Melanocyte of skin (primary cell): ENCODE measurements around the gene PNLDC1. TPM values are rescaled to one million over a fixed set of nuclear protein-coding genes. Genes with fewer than 3 reads are reported as not detected.

Source experiments
- small RNA-seq, 2 donors: library from RNA; depleted of rRNA; stranded (forward); fragments of <200 nt; gene quantifications; one replicate each; pipeline ENCODE3, GENCODE V24; 2012
- total RNA-seq, 2 donors: library from RNA; depleted of rRNA; stranded (reverse); fragments of >200 nt; gene quantifications; 2 replicates each; pipeline ENCODE4 v1.2.3, GENCODE V29; 2012

Gene PNLDC1, protein sequence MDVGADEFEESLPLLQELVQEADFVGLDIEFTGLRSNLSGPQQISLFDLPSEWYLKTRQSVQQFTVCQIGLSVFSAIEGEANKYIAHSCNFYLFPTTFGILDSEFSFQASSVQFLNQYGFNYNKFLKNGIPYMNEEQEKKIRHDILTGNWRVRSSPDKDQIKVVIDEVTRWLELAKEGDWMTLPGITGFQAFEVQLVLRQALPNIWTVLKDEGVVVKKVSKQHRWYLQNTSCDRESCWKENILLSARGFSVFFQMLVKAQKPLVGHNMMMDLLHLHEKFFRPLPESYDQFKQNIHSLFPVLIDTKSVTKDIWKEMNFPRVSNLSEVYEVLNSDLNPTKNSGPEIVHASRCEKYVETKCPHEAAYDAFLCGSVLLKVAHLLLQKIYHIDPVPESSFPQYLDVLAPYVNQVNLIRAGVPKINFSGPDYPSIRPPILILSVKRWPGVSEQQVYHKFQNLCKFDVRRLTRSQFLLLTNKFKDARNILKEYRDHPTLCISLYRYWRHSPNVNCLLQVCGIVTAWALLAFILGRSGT
- total RNA-seq, result not detected

DNA sequence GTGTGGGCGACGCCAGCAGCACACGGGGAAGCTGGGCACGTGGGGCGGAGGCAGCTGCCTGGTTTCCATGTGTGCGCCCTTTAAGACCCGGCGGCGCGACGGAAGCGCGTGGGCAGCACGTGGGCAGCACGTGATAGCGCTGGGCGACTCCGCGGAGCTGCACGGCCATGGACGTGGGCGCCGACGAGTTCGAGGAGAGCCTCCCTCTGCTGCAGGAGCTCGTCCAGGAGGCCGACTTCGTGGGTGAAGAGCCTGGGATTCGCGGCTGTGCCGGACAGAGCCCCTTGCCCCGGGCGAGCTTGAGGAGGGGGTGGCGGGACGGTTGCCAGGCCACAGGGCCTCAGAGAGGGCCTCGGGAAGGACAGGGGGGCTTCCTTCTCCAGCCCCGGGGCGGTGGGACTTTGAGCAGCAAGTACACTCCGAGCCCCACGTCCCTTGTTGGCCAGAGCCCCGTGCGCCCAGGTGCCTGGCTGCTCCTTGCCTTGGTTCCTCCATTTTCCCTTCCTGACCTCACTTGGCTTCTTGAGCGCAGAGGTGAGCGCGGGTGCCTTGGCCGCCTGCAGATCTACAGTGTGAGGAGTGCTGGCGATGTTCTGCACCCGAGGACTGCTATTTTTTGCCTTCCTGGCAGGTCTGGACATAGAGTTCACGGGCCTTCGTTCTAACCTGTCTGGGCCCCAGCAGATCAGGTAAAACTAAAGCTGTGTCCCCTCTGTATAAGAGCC lies at the start of gene PNLDC1:
PNLDC1 (plus strand) TSS at position 136 of the 725 bp plus-strand sequence; CDS start at position 168, 32 bp downstream.

DNA sequence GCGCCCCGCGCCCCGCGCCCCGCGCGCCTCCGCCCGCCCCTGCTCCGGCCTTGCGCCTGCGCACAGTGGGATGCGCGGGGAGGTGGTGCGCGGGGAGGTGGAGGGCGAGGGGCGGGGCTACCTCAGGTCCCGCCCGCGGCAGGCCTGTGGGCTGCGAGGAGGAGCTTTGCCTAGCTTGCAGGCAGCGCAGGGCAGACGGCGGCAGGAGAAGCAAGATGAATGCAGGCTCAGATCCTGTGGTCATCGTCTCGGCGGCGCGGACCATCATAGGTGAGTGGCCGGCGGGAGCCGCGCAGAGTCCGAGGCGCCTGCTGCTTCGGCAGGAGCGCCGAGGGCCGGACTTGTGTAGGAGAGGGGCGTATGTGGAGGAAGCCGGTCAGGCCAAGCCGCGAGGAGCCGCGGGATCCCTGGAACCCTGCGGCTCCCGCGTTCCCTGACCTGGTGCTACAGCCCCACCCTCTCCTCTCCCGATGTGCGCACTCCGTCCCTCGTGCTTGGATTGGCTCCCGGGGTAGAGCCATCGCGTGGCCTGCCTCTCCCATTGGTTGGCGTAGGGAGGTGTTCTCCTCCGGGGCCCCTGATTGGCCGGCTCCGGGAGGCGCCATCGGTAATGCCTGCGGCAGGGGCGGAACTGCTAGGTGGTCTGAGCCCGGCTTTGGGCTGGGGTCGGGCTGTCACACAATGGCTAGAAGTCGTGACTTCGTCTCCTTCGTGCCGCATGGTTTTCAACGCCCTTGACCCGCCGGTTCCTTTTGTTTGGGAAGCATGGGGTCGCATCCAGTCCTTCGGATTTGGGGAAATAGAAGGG lies 38.0 kb upstream of the PNLDC1 start, which contains the start of gene ACAT2:
ACAT2 (plus strand) TSS at position 173 of the 808 bp plus-strand sequence; CDS start at position 216, 43 bp downstream.

DNA sequence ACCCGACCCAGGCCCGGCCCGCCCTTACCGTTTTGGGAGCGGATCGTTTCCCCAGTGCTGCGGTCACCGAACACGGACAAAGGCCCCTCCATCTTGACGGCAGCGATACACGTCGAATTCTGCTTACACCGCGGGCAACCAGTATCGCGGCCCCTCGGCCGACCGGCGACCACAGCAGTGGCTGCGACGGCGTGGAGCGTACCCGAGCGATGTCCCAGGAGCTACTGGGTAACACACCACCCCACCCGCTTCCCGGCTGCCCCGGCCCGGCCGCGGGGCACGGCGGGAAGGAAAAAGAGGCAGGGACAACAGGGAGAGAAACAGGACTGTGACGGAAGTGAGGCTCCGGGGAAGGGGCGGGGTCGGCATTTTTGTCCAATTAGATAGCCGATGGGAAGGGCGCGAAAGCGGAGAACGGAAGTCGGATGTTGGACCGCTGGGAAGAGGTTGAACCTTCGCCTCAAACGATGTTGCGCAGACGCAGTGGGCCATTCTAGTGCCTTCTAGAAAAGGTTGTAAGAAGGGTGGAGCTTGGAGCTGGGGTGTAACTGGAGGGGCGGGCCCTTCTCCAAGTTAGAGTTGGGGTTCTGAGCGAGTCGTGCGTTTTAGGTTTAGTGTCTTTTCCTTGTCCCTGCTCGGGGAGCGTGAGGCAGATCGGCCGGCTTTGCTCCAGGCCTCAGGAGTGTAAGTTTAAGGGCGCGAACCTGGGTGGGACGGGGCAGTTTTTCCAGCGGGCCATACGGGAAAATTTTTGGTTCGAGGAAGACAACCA lies 10.5 kb upstream of the PNLDC1 start, which contains the start of gene TCP1:
TCP1 (minus strand) TSS at position 226 of the 772 bp plus-strand sequence; CDS start at position 92, 134 bp downstream.

DNA sequence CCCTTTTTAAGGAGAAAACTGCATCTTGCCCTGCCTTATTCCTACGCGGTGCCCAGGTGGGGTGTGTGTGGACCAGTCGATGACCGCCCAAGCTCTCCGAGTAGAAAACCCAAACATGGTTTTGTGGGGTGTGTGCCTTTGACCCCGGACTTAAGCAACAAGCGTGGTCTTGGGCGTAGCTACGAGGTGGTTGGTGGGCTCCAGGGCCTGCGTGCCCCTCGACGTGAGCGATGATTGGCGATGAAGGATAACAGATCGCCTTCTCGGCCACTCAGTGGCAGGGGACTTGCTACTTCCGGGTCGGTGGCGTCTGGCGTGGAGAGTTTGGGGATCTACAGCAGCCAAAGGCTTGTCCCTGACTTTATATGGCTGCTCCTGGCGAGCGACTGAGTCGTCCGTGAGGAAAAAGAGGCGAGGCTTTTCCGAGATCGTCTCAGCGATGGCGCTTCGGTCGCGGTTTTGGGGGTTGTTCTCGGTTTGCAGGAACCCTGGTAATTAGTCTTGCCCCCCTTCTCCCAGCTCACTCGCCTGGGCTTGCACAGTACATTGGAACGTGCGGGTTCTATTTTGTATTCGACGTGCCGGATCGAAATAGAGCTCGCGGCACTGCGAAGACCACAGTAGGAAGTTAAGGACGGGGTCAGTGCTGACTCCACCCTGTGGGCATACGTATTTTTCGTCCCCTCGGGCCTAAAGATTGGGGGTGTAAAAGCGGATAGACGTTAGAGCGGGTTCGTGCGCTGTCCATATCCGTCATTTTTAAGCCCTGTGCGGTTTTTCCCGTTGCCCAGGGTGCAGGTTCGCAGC lies 9.7 kb upstream of the PNLDC1 start, which contains the start of gene MRPL18:
MRPL18 (plus strand) TSS at position 319 of the 807 bp plus-strand sequence; CDS start at position 440, 121 bp downstream.

Small RNAs within 50 kb of the gene (small RNA-seq; reads per million reads assigned to genes)
- gene SNORA20, result 606 to 658 reads per million in 2 donors
- 0 reads per million in 2 donors for gene SNORA29

Other genes starting within 250 kb of the PNLDC1 start
- 1,000 to 10,000 TPM in 1 of 2 donors, 10 to 100 TPM in 1; 74.3 to 1,134 TPM for gene SOD2, start 107.0 kb upstream of the PNLDC1 start, total RNA-seq
- 100 to 1,000 TPM in 1 of 2 donors, 10 to 100 TPM in 1; 75.9 to 114 TPM for gene WTAP, start 72.8 kb upstream of the PNLDC1 start, total RNA-seq
- 10 to 100 TPM; 66.4 to 89.9 TPM for gene ACAT2, start 38.2 kb upstream of the PNLDC1 start, total RNA-seq
- gene TCP1, start 10.7 kb upstream of the PNLDC1 start, total RNA-seq, result 100 to 1,000 TPM; 239 to 363 TPM
- 10 to 100 TPM; 66.1 to 98.6 TPM for gene MRPL18, start 9.8 kb upstream of the PNLDC1 start, total RNA-seq
- not detected for gene MAS1, start 90.7 kb downstream of the PNLDC1 start, total RNA-seq
- 100 to 1,000 TPM; 141 to 182 TPM for gene IGF2R, start 168.8 kb downstream of the PNLDC1 start, total RNA-seq